IMR-90 (cell line): ENCODE data around the gene MCUB. TPM values are rescaled to one million over a fixed set of nuclear protein-coding genes. Genes with fewer than 3 reads are reported as not detected.

ENCODE experiments used
- ATAC-seq: fragments of 200-7000 bp; cut with Tn5 transposase; 2 replicates; pipeline ENCODE4 v1.9.1; 2020; ENCODE audit warnings: low read depth, mild to moderate bottlenecking, moderate library complexity
- BruUV-seq: library from RNA; stranded (reverse); fragments of 400-500 nt; replicated peaks from 2 replicates; lab custom pipeline; 2021; lab: Mats Ljungman, UMichigan
- CTCF ChIA-PET: fragments of 300-600 bp; formaldehyde crosslinking; extraction: SDS; loops from one replicate; lab custom pipeline; 2021; ENCODE audit warnings: antibody characterized with exemption; lab: Yijun Ruan, JAX
- POLR2A ChIA-PET: fragments of 300-600 bp; sonication (Branson Sonifier 250); formaldehyde crosslinking; loops from one replicate; lab custom pipeline; 2022; ENCODE audit warnings: antibody characterized with exemption; ENCODE audit not compliant: unreplicated experiment; lab: Charles Lee
- DNase-seq: peaks from one replicate; pipeline ENCODE4 v3.0.0; 2013
- H2AFZ ChIP-seq: replicated peaks from 2 replicates; pipeline ENCODE3; 2013; ENCODE audit warnings: low read length, mild to moderate bottlenecking; ENCODE audit not compliant: poor library complexity
- H2AK5ac ChIP-seq: 2 replicates; pipeline ENCODE4 v1.6.1; 2013; ENCODE audit warnings: low read depth, low read length, inconsistent platforms
- H2AK9ac ChIP-seq: replicated peaks from 2 replicates; pipeline ENCODE3; 2013; ENCODE audit warnings: mild to moderate bottlenecking, low read depth, low read length, moderate library complexity; ENCODE audit not compliant: poor library complexity
- H2BK120ac ChIP-seq: 2 replicates; pipeline ENCODE4 v1.6.1; 2013; ENCODE audit warnings: low read depth, low read length, inconsistent platforms
- H2BK15ac ChIP-seq: 3 replicates; pipeline ENCODE4 v1.6.1; 2013; ENCODE audit warnings: low read depth, low read length, inconsistent platforms
- H2BK20ac ChIP-seq: 2 replicates; pipeline ENCODE4 v1.6.1; 2013; ENCODE audit warnings: low read depth, mild to moderate bottlenecking, inconsistent platforms, low read length, moderate library complexity
- H2BK5ac ChIP-seq: 2 replicates; pipeline ENCODE4 v1.6.1; 2013; ENCODE audit warnings: mild to moderate bottlenecking, low read depth, low read length, inconsistent platforms; ENCODE audit not compliant: poor library complexity, severe bottlenecking
- H3K14ac ChIP-seq: replicated peaks from 2 replicates; pipeline ENCODE4 v1.6.1; 2013; ENCODE audit warnings: low read depth, low read length, inconsistent platforms
- H3K18ac ChIP-seq: 2 replicates; pipeline ENCODE4 v1.6.1; 2013; ENCODE audit warnings: low read depth, low read length, control low read depth
- H3K23ac ChIP-seq: 2 replicates; pipeline ENCODE4 v1.6.1; 2013; ENCODE audit warnings: low read depth, low read length, inconsistent platforms
- H3K27ac ChIP-seq: 2 replicates; pipeline ENCODE4 v1.5.1; 2013; ENCODE audit warnings: mild to moderate bottlenecking, control low read depth, low read length; ENCODE audit not compliant: insufficient read depth
- H3K27me3 ChIP-seq: 2 replicates; pipeline ENCODE4 v1.6.1; 2013; ENCODE audit warnings: low read length; ENCODE audit not compliant: control insufficient read depth, insufficient read depth
- H3K36me3 ChIP-seq: 2 replicates; pipeline ENCODE4 v1.6.1; 2013; ENCODE audit warnings: low read length, mixed read lengths; ENCODE audit not compliant: control insufficient read depth, insufficient read depth
- H3K4ac ChIP-seq: 2 replicates; pipeline ENCODE4 v1.6.1; 2013; ENCODE audit warnings: low read depth, low read length, inconsistent platforms
- H3K4me1 ChIP-seq: 2 replicates; pipeline ENCODE4 v1.6.1; 2013; ENCODE audit warnings: low read length, mixed read lengths; ENCODE audit not compliant: control insufficient read depth, insufficient read depth
- H3K4me2 ChIP-seq: 2 replicates; pipeline ENCODE4 v1.6.1; 2013; ENCODE audit warnings: low read depth, mild to moderate bottlenecking, control low read depth, low read length, moderate library complexity
- H3K4me3 ChIP-seq: 2 replicates; pipeline ENCODE4 v1.5.1; 2013; ENCODE audit warnings: low read depth, mild to moderate bottlenecking, control low read depth, low read length, moderate library complexity; ENCODE audit not compliant: insufficient read depth
- H3K56ac ChIP-seq: 2 replicates; pipeline ENCODE4 v1.6.1; 2013; ENCODE audit warnings: low read length, inconsistent platforms; ENCODE audit not compliant: insufficient read depth; ENCODE audit errors: extremely low read depth
- H3K79me1 ChIP-seq, 2 experiments: 2 replicates each; pipeline ENCODE4 v1.6.1; 2013; ENCODE audit warnings: low read length in 2 of 2, inconsistent platforms in 1 of 2, low read depth in 1 of 2
- H3K9ac ChIP-seq: 2 replicates; pipeline ENCODE4 v1.6.1; 2013; ENCODE audit warnings: low read depth, low read length, control low read depth
- H3K9me1 ChIP-seq: 2 replicates; pipeline ENCODE4 v1.6.1; 2013; ENCODE audit warnings: low read length, inconsistent platforms; ENCODE audit not compliant: insufficient read depth
- H3K9me3 ChIP-seq: 2 replicates; pipeline ENCODE4 v1.6.1; 2013; ENCODE audit warnings: low read length; ENCODE audit not compliant: control insufficient read depth, insufficient read depth
- H4K20me1 ChIP-seq: 2 replicates; pipeline ENCODE4 v1.6.1; 2013; ENCODE audit warnings: low read length, inconsistent platforms; ENCODE audit not compliant: insufficient read depth
- H4K5ac ChIP-seq: 2 replicates; pipeline ENCODE4 v1.6.1; 2013; ENCODE audit warnings: mild to moderate bottlenecking, low read depth, low read length, control low read depth
- H4K8ac ChIP-seq, 2 experiments: 2 replicates each; pipeline ENCODE4 v1.6.1; 2013; ENCODE audit warnings: low read depth in 2 of 2, low read length in 2 of 2, control low read depth in 1 of 2, inconsistent platforms in 1 of 2
- H4K91ac ChIP-seq: 2 replicates; pipeline ENCODE4 v1.6.1; 2013; ENCODE audit warnings: low read depth, low read length, inconsistent platforms; ENCODE audit not compliant: insufficient read depth
- CEBPB ChIP-seq: IDR thresholded peaks from 2 replicates; pipeline ENCODE4 v1.6.1; 2012; ENCODE audit warnings: low read depth, low read length, improper control_type of control experiment
- CHD1 ChIP-seq: IDR thresholded peaks from 2 replicates; pipeline ENCODE4 v1.6.1; 2012; ENCODE audit warnings: low read depth, low read length, improper control_type of control experiment
- CTCF ChIP-seq: conservative IDR thresholded peaks from 2 replicates; pipeline ENCODE4 v1.5.1; 2012; ENCODE audit warnings: mild to moderate bottlenecking, low read depth, low read length, improper control_type of control experiment
- MAFK ChIP-seq: IDR thresholded peaks from 2 replicates; pipeline ENCODE4 v1.6.1; 2012; ENCODE audit warnings: low read depth, low read length, improper control_type of control experiment
- MXI1 ChIP-seq: IDR thresholded peaks from 2 replicates; pipeline ENCODE4 v1.6.1; 2012; ENCODE audit warnings: low read depth, mild to moderate bottlenecking, low read length, moderate library complexity, borderline replicate concordance
- NFE2L2 ChIP-seq: fragments of 150-350 bp; IDR thresholded peaks from 2 replicates; pipeline ENCODE4 v1.6.1; 2016; ENCODE audit warnings: low read depth, mild to moderate bottlenecking, low read length
- POLR2A ChIP-seq: IDR thresholded peaks from 2 replicates; pipeline ENCODE4 v1.6.1; 2012; ENCODE audit warnings: mild to moderate bottlenecking, low read depth, low read length
- RFX5 ChIP-seq: IDR thresholded peaks from 2 replicates; pipeline ENCODE4 v1.8.0; 2012; ENCODE audit warnings: low read depth, mild to moderate bottlenecking, low read length, moderate library complexity
- USF2 ChIP-seq: fragments of 150-350 bp; IDR thresholded peaks from 2 replicates; pipeline ENCODE4 v1.6.1; 2017; ENCODE audit warnings: mild to moderate bottlenecking, antibody characterized with exemption, low read length, low read depth
- WGBS, 2 experiments: methylation state at CpG; one replicate each; pipeline versions ENCODE4 v1.1.5 to v1.1.7; 2013; ENCODE audit warnings: missing lambda C conversion rate in 2 of 2; ENCODE audit not compliant: insufficient read length in 1 of 2; ENCODE audit errors: extremely low coverage in 2 of 2; 5-methylcytosine and 5-hydroxymethylcytosine counted together
- dilution Hi-C: fragments of 300-500 bp; cut with HindIII; formaldehyde crosslinking; loops from one replicate; pipeline ENCODE4 v1.14.3; 2018; ENCODE audit warnings: low sequenced_read_pairs; ENCODE audit not compliant: unreplicated experiment
- in situ Hi-C: fragments of 300-500 bp; cut with MboI; formaldehyde crosslinking; loops from 3 replicates; pipeline ENCODE4 v1.14.3; 2019; ENCODE audit warnings: low sequenced_read_pairs, inconsistent platforms, mixed read lengths
- intact Hi-C: fragments of 100-400 bp; cut with micrococcal nuclease; formaldehyde crosslinking; loops from 2 replicates; pipeline ENCODE4 v1.10.0; 2022
- polyA plus RNA-seq, 3 experiments: library from polyadenylated mRNA; depleted of rRNA; stranded (reverse); fragments of >200 nt; gene quantifications; 2 replicates each; pipeline ENCODE4 v1.2.3, GENCODE V29; 2012; ENCODE audit warnings: low replicate concordance in 1 of 3
- total RNA-seq: library from RNA; depleted of rRNA; stranded (reverse); fragments of >200 nt; gene quantifications from 2 replicates; pipeline ENCODE4 v1.2.3, GENCODE V29; 2012

The MCUB gene
- total and polyA plus RNA-seq, 2 of the 4 experiments (the other 2 are of a cell fraction) = 18.5 to 20.4 TPM

GRCh38 chr4:109673303-109673702 lies 113.3 kb downstream of the MCUB start:
- Histone ChIP-seq H3K4me1 (no peaks in the 10 kb centered on the region), H2AFZ (no peak overlapping the region), H3K18ac (no peak overlapping the region), H4K91ac (no peak overlapping the region), H3K4me2 (no peak overlapping the region), H4K20me1 (no peaks in the 10 kb centered on the region), H3K9me1 (no peaks in the 10 kb centered on the region), H3K4me3 (no peak overlapping the region), H4K5ac (no peak overlapping the region), H3K27ac (no peak overlapping the region), H3K56ac (no peak overlapping the region), H3K27me3 (no peaks in the 10 kb centered on the region), H3K79me1 (no peaks in the 10 kb centered on the region), H3K36me3 (no peaks in the 10 kb centered on the region), H4K8ac (no peak overlapping the region), H2AK9ac (no peak overlapping the region), H2BK15ac (no peak overlapping the region), H3K14ac (no peak overlapping the region), H3K4ac (no peak overlapping the region), H2BK5ac (no peak overlapping the region), H2AK5ac (no peak overlapping the region), H3K9ac (no peak overlapping the region), H2BK20ac (no peak overlapping the region), H2BK120ac (no peak overlapping the region), H3K23ac (no peak overlapping the region), H3K9me3 (no peaks in the 10 kb centered on the region)
- POLR2A ChIA-PET = no interaction called here
- intact Hi-C loops (no loop called here), dilution Hi-C loops (no loop called here), in situ Hi-C loops (no loop called here)
- DNase-seq (no peak), ATAC-seq (no peak)
- CTCF ChIA-PET = no interaction called here
- WGBS, 2 experiments = no CpG with 5 or more reads among the region's 1 CpG
- TF ChIP-seq MXI1 (no peak), CEBPB (no peak), CHD1 (no peak), NFE2L2 (no peak), RFX5 (no peak), MAFK (no peak), POLR2A (no peak), CTCF (no peak), USF2 (no peak)
- BruUV-seq = no TSS peak
